Measurements from ENCODE around the gene NLRX1.
A peak's percentile ranks its signal among the peaks of the same experiment; 100 is the strongest.

NLRX1 gene

GRCh38 chr11:119167077-119167458, 1.5 kb upstream of the NLRX1 start:
- TF ChIP-seq, protein P1, sequence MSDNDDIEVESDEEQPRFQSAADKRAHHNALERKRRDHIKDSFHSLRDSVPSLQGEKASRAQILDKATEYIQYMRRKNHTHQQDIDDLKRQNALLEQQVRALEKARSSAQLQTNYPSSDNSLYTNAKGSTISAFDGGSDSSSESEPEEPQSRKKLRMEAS (IDR thresholded peaks at IDR 0.05), result peak; percentile 45
- peak; percentile 47; the same call in 1 of the 2 replicates for TF ChIP-seq TCF12 (IDR thresholded peaks at IDR 0.05; ENCODE audit: low read depth)
- peak; percentile 85 for TF ChIP-seq TEAD4 (IDR thresholded peaks at IDR 0.05)

GRCh38 chr11:119167933-119168332, 592 bp upstream of the NLRX1 start:
- TF ChIP-seq EGR1 (IDR thresholded peaks at IDR 0.05), result no peak
- TF ChIP-seq RAD21 (IDR thresholded peaks at IDR 0.05; ENCODE audit: low read depth), result no peak
- no peak for TF ChIP-seq TEAD4 (IDR thresholded peaks at IDR 0.05)
- TF ChIP-seq NFIC (IDR thresholded peaks at IDR 0.05), result no peak
- TF ChIP-seq TCF12 (IDR thresholded peaks at IDR 0.05; ENCODE audit: low read depth), result no peak
- no peak for TF ChIP-seq CEBPB (IDR thresholded peaks at IDR 0.05)
- TF ChIP-seq, protein P2, sequence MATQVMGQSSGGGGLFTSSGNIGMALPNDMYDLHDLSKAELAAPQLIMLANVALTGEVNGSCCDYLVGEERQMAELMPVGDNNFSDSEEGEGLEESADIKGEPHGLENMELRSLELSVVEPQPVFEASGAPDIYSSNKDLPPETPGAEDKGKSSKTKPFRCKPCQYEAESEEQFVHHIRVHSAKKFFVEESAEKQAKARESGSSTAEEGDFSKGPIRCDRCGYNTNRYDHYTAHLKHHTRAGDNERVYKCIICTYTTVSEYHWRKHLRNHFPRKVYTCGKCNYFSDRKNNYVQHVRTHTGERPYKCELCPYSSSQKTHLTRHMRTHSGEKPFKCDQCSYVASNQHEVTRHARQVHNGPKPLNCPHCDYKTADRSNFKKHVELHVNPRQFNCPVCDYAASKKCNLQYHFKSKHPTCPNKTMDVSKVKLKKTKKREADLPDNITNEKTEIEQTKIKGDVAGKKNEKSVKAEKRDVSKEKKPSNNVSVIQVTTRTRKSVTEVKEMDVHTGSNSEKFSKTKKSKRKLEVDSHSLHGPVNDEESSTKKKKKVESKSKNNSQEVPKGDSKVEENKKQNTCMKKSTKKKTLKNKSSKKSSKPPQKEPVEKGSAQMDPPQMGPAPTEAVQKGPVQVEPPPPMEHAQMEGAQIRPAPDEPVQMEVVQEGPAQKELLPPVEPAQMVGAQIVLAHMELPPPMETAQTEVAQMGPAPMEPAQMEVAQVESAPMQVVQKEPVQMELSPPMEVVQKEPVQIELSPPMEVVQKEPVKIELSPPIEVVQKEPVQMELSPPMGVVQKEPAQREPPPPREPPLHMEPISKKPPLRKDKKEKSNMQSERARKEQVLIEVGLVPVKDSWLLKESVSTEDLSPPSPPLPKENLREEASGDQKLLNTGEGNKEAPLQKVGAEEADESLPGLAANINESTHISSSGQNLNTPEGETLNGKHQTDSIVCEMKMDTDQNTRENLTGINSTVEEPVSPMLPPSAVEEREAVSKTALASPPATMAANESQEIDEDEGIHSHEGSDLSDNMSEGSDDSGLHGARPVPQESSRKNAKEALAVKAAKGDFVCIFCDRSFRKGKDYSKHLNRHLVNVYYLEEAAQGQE (IDR thresholded peaks at IDR 0.05; ENCODE audit: low read depth), result no peak
- no peak for TF ChIP-seq CREB1 (IDR thresholded peaks at IDR 0.05; ENCODE audit: low read depth)
- TF ChIP-seq TAF1 (IDR thresholded peaks at IDR 0.05; ENCODE audit: low read depth), result no peak
- TF ChIP-seq, protein P3, sequence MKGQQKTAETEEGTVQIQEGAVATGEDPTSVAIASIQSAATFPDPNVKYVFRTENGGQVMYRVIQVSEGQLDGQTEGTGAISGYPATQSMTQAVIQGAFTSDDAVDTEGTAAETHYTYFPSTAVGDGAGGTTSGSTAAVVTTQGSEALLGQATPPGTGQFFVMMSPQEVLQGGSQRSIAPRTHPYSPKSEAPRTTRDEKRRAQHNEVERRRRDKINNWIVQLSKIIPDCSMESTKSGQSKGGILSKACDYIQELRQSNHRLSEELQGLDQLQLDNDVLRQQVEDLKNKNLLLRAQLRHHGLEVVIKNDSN (IDR thresholded peaks at IDR 0.05), result no peak
- no peak for TF ChIP-seq EP300 (IDR thresholded peaks at IDR 0.05; ENCODE audit: borderline replicate concordance)
- TF ChIP-seq, protein P1 (IDR thresholded peaks at IDR 0.05), result no peak
- no peak for TF ChIP-seq FOXM1 (IDR thresholded peaks at IDR 0.05; ENCODE audit: borderline replicate concordance, low read depth)
- TF ChIP-seq ZBTB7A (IDR thresholded peaks at IDR 0.05; ENCODE audit: low read depth), result no peak; the same call in 1 of the 2 replicates
- no peak for TF ChIP-seq YY1 (IDR thresholded peaks at IDR 0.05; ENCODE audit: low read depth)

DNA sequence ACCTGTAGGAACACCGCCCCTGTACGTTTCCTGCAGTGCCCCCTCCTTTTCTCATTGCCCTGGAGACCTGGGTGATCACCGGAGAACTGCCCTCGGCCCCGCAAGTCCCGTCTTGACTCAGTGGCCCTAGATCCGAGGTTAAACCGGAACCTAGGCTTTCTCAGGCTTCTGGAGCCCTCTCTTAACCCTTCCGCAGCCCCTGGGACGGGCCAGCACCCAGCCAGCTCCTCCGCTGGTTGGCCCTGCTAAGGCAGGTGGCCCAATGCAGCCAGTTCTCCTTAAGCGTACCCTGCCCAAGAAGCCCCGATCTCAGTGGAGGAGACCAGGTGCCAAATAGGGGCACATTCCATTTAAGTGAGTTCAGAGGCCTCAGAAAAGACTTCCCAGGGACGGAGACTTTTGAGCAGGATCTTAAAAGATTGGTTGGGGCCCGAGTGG, 776 bp downstream of the NLRX1 start:
- TF ChIP-seq NFIC (IDR thresholded peaks at IDR 0.05) (no peak), CEBPB (IDR thresholded peaks at IDR 0.05) (no peak), YY1 (IDR thresholded peaks at IDR 0.05; ENCODE audit: low read depth) (no peak), ZBTB7A (IDR thresholded peaks at IDR 0.05; ENCODE audit: low read depth) (no peak), FOXM1 (IDR thresholded peaks at IDR 0.05; ENCODE audit: borderline replicate concordance, low read depth) (no peak), TCF12 (IDR thresholded peaks at IDR 0.05; ENCODE audit: low read depth) (no peak), TEAD4 (IDR thresholded peaks at IDR 0.05) (no peak)
- TF ChIP-seq, protein P3 (IDR thresholded peaks at IDR 0.05), result no peak

DNA sequence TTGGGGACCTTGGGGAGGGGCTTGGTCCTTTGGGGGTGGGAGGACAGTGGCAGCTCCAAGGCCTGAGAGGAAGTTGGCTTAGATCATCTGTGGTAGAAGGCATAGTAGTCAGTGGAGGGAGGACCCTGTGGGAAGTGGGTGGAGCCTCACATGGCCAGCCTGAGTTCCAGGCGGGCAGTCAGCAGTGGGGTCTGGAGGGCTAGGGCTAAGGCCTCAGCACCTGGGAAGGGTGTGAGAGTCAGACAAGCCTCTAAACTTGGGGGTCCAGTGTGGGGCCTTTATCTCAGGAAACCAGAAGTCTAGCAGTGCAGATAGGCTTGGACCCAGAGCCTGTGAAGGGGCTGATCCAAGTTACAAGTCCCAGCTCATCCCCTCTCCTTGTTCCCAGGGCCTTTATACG, 4.0 kb downstream of the NLRX1 start:
- no peak for TF ChIP-seq NFIC (IDR thresholded peaks at IDR 0.05)

DNA sequence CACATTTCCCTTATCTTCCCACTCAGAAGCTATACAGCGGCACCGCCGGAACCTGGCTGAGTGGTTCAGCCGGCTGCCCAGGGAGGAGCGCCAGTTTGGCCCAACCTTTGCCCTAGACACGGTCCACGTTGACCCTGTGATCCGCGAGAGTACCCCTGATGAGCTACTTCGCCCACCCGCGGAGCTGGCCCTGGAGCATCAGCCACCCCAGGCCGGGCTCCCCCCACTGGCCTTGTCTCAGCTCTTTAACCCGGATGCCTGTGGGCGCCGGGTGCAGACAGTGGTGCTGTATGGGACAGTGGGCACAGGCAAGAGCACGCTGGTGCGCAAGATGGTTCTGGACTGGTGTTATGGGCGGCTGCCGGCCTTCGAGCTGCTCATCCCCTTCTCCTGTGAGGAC, 4.9 kb downstream of the NLRX1 start:
- no peak for TF ChIP-seq NFIC (IDR thresholded peaks at IDR 0.05)
- no peak for TF ChIP-seq ZBTB7A (IDR thresholded peaks at IDR 0.05; ENCODE audit: low read depth)
- TF ChIP-seq YY1 (IDR thresholded peaks at IDR 0.05; ENCODE audit: low read depth), result no peak
- TF ChIP-seq TEAD4 (IDR thresholded peaks at IDR 0.05), result no peak

GRCh38 chr11:119175493-119176077, 7.1 kb downstream of the NLRX1 start:
- TF ChIP-seq, protein P2 (IDR thresholded peaks at IDR 0.05; ENCODE audit: low read depth), result no peak
- TF ChIP-seq TEAD4 (IDR thresholded peaks at IDR 0.05), result no peak
- TF ChIP-seq NFIC (IDR thresholded peaks at IDR 0.05), result no peak
- TF ChIP-seq TAF1 (IDR thresholded peaks at IDR 0.05; ENCODE audit: low read depth), result no peak
- TF ChIP-seq YY1 (IDR thresholded peaks at IDR 0.05; ENCODE audit: low read depth), result no peak
- TF ChIP-seq, protein P3 (IDR thresholded peaks at IDR 0.05), result no peak
- TF ChIP-seq EP300 (IDR thresholded peaks at IDR 0.05; ENCODE audit: borderline replicate concordance), result no peak
- no peak for TF ChIP-seq CEBPB (IDR thresholded peaks at IDR 0.05)
- no peak for TF ChIP-seq CREB1 (IDR thresholded peaks at IDR 0.05; ENCODE audit: low read depth)
- no peak for TF ChIP-seq FOXM1 (IDR thresholded peaks at IDR 0.05; ENCODE audit: borderline replicate concordance, low read depth)
- no peak for TF ChIP-seq TCF12 (IDR thresholded peaks at IDR 0.05; ENCODE audit: low read depth)
- TF ChIP-seq, protein P1 (IDR thresholded peaks at IDR 0.05), result no peak
- no peak for TF ChIP-seq EGR1 (IDR thresholded peaks at IDR 0.05)

Measured in Ishikawa (cell line).